Measurements from ENCODE around the gene MCOLN2.

MCOLN2 gene

GRCh38 chr1:84985365-84985764 lies 11.5 kb downstream of the MCOLN2 start (continued):
- TF ChIP-seq KLF7 (tag by site-specific recombination; IDR thresholded peaks at IDR 0.05; ENCODE audit: borderline replicate concordance) (no peak), ZNF585B (tag by site-specific recombination; IDR thresholded peaks at IDR 0.05) (no peak), ZEB2 (tag by site-specific recombination; IDR thresholded peaks at IDR 0.05) (no peak), ZNF555 (tag by site-specific recombination; conservative IDR thresholded peaks at IDR 0.05) (no peak)
- TF ChIP-seq, protein P1, sequence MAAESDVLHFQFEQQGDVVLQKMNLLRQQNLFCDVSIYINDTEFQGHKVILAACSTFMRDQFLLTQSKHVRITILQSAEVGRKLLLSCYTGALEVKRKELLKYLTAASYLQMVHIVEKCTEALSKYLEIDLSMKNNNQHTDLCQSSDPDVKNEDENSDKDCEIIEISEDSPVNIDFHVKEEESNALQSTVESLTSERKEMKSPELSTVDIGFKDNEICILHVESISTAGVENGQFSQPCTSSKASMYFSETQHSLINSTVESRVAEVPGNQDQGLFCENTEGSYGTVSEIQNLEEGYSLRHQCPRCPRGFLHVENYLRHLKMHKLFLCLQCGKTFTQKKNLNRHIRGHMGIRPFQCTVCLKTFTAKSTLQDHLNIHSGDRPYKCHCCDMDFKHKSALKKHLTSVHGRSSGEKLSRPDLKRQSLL (tag by site-specific recombination; IDR thresholded peaks at IDR 0.05), result no peak
- TF ChIP-seq, protein P2, sequence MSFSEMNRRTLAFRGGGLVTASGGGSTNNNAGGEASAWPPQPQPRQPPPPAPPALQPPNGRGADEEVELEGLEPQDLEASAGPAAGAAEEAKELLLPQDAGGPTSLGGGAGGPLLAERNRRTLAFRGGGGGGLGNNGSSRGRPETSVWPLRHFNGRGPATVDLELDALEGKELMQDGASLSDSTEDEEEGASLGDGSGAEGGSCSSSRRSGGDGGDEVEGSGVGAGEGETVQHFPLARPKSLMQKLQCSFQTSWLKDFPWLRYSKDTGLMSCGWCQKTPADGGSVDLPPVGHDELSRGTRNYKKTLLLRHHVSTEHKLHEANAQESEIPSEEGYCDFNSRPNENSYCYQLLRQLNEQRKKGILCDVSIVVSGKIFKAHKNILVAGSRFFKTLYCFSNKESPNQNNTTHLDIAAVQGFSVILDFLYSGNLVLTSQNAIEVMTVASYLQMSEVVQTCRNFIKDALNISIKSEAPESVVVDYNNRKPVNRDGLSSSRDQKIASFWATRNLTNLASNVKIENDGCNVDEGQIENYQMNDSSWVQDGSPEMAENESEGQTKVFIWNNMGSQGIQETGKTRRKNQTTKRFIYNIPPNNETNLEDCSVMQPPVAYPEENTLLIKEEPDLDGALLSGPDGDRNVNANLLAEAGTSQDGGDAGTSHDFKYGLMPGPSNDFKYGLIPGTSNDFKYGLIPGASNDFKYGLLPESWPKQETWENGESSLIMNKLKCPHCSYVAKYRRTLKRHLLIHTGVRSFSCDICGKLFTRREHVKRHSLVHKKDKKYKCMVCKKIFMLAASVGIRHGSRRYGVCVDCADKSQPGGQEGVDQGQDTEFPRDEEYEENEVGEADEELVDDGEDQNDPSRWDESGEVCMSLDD (tag by site-specific recombination; IDR thresholded peaks at IDR 0.05), result no peak

DNA sequence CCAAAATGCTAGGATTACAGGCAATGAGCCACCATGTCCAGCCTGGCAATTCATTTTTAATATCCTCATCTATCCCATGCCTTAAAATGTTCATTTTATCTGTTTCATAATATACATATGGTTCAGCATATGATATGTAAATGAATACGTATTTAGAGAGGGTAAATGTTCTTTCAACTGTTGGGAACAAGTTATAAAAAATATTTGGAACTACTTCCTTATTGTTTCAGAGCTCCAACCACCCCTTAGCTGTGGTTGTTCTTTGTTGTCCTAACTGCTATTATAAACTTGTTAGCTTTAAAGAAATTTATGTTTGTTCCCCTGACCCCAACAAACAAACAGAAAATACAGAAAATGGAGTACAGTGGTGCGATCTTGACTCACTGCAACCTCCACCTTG lies 14.5 kb downstream of the MCOLN2 start:
- TF ChIP-seq ZBTB49 (tag by site-specific recombination; IDR thresholded peaks at IDR 0.05; ENCODE audit: low read depth), result no peak
- TF ChIP-seq FEZF1 (tag by site-specific recombination; IDR thresholded peaks at IDR 0.05), result no peak
- no peak for TF ChIP-seq ZBTB20 (tag by site-specific recombination; IDR thresholded peaks at IDR 0.05)
- TF ChIP-seq, protein P3, sequence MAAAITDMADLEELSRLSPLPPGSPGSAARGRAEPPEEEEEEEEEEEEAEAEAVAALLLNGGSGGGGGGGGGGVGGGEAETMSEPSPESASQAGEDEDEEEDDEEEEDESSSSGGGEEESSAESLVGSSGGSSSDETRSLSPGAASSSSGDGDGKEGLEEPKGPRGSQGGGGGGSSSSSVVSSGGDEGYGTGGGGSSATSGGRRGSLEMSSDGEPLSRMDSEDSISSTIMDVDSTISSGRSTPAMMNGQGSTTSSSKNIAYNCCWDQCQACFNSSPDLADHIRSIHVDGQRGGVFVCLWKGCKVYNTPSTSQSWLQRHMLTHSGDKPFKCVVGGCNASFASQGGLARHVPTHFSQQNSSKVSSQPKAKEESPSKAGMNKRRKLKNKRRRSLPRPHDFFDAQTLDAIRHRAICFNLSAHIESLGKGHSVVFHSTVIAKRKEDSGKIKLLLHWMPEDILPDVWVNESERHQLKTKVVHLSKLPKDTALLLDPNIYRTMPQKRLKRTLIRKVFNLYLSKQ (tag by site-specific recombination; IDR thresholded peaks at IDR 0.05; ENCODE audit: borderline replicate concordance), result no peak
- TF ChIP-seq ZNF169 (tag by site-specific recombination; IDR thresholded peaks at IDR 0.05), result no peak
- TF ChIP-seq SETDB1 (IDR thresholded peaks at IDR 0.05; ENCODE audit: insufficient read length, low read length), result no peak
- TF ChIP-seq SP2 (tag by site-specific recombination; IDR thresholded peaks at IDR 0.05), result no peak
- TF ChIP-seq ZNF658 (tag by site-specific recombination; IDR thresholded peaks at IDR 0.05), result no peak
- TF ChIP-seq ZNF132 (tag by site-specific recombination; IDR thresholded peaks at IDR 0.05; ENCODE audit: borderline replicate concordance), result no peak
- no peak for TF ChIP-seq REPIN1 (tag by site-specific recombination; IDR thresholded peaks at IDR 0.05; ENCODE audit: low read depth)
- no peak for TF ChIP-seq ZNF791 (tag by site-specific recombination; IDR thresholded peaks at IDR 0.05)
- H3K4me3 ChIP-seq (ENCODE audit: low read depth, low read length), result no peak overlapping the region
- H3K36me3 ChIP-seq (ENCODE audit: control insufficient read depth in 2 of 2, insufficient read depth in 1 of 2, low read length in 2 of 2), result no peaks in the 10 kb centered on the region
- POLR2A ChIA-PET, result no interaction called here
- H3K9me3 ChIP-seq (ENCODE audit: control insufficient read depth, insufficient read depth, low read depth, low read length), result no peaks in the 10 kb centered on the region
- no peak overlapping the region for H3K27ac ChIP-seq (ENCODE audit: extremely low read depth, low read depth, low read length)
- CTCF ChIA-PET, result interaction anchor here (0.7 kb wide), 1 partner anchor 38 kb away, joined by 4 read pairs; no protein-coding TSS in a partner anchor
- no peaks in the 10 kb centered on the region for H3K4me1 ChIP-seq (ENCODE audit: control insufficient read depth, insufficient read depth, low read length)

Data from HEK293 (cell line).